A549 (cell line): Measurements from ENCODE around the gene NLRC3.

Experiments
- KDM1A ChIP-seq: fragments of 200-600 bp; sonication (generic); IDR thresholded peaks from 2 replicates; pipeline ENCODE4 v1.6.1; 2016; ENCODE audit warnings: low read depth, mild to moderate bottlenecking
- KDM5A ChIP-seq: fragments of 200-600 bp; sonication (generic); IDR thresholded peaks from 2 replicates; pipeline ENCODE4 v1.6.1; 2016; ENCODE audit warnings: antibody characterized with exemption, mild to moderate bottlenecking

DNA sequence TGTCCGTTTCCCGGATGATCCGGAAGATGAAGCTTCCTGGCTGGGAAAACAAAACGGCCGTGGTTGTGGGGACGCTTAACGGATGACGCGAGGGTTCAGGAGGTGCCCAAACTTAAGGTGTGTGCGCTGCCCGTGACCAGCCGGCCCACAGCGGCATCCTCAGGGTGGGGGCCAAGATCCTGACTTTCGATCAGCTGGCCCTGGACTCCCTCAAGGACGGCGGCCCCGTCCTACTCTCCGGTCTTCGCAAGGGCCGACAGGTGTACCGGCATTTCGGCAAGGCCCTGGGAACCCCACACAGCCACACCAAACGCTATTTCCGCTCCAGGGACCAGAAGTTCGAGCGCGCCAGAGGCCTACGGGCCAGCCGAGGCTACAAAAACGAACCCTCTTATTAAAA, 80.8 kb downstream of the NLRC3 start:
- no peak for TF ChIP-seq KDM5A
- no peak for TF ChIP-seq KDM1A
